ENCODE data around the gene PZP.

PZP gene

DNA sequence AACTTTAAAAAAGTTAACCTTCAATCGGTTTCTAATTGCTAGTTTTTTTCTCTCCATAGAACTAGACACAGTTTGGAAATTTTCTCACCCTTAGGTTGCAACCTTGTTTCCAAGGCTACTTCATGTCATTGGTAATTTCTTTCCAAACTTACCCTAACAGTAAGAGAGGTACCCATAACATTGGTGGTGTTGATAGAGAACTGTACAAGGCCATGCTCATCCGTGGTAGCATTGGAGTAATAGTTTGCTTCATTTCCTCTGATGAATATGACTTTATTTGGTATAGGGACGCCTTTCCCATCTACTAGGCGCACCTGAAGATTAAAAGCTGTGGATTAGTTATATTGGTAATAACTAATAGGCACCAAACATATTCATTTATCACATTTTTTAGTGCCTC lies 104.1 kb downstream of the PZP start:
- no peak for DNase-seq (ENCODE audit: low spot score)

DNA sequence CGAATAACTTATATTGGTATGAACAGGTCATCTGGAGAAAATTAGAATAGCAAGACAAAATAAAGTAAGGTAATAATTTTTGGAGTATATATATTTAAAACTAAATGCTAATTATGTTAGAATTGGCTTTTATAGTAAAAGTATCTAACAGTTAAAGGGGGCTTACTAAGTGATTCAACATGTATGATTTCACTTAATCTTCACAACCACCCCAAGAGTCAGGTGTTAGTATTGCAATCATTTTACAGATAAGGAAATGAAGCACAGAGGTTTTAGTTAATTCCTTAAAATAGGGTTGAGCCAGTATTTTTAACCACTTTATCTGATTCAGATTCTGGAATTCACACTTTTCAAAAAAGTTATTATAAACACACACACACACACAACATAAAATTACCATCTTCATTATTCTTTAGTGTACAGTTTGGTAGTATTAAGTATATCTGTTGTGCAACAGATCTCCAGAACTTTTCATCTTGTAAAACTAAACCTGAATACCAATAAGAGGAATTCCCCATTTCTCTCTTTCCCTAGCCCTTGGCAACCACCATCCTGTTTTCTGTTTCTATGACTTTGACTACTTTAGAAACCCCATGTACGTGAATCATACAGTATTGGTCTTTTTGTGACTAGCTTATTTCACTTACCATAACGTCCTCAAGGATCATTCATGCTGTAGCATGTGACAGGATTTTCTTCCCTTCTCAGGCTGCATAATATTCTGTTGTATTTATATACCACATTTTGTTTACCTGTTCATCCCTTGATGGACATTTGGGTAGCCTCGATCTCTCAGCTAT lies 104.9 kb downstream of the PZP start:
- DNase-seq (ENCODE audit: low spot score): no peak

DNA sequence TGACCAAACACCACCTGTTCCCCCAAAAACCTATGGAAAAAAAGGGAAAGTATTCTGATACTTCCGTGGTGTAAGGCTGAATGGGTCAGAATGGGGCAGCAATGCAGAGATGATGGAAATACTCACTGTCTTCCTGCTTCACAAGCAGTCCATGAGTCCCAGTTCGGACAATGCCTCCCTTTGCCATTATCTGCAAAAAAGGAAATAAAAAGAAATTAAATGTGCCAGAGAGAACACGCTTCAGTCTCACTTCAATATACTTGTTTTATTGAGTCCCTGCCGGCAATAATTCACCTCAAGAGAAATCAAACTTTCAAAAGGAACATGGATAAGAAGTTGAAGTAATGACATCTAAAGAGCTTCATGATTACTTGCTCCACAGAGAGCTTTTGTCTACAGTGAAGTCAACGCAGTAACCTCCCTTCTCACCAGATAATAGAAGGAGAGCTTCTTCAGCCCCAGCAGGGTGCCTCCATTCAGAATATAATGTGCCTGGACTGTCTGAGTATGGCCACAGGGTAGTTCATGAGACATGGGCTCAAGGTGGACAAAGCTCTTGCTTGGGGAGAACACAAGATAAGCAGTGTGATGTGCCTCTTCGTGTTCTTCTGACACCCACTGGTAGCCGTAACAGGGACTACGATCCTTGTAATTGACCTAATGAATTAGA lies 107.0 kb downstream of the PZP start:
- no peak for DNase-seq (ENCODE audit: low spot score)

DNA sequence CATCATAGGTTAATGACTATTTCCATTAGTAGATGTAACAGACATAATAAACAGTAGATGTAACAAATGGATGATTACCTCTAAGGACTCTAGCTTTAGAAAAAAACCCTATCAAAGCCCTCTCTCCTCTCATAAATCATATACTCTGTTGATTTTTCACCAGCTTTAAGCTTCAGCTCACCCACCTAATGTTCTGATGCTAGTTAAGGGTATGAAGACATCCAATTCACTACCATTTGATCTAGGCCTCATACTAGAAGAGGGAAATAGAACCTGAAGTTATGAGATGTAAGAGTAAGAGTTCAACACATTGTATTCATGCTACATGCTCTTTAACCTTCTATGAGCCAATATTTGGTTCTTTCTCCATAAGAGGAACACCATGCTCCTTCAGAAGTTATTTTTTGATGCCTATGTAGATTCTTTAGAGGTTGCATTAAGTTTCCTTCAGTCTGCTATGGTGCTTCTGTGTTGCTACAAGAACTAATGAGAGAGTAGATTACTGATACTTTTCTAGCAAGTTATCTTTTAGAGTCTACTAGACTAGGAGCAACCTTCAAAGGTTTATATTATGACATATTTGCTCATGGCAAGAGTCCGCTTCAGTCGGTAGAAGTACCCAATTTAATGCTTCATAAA lies 108.5 kb downstream of the PZP start:
- DNase-seq (ENCODE audit: low spot score): no peak

All from SK-N-DZ (cell line).